Activated CD8-positive, alpha-beta memory T cell treated with anti-CD3 and anti-CD28 coated beads for 36 hours (primary cell): ENCODE results near the gene NFIX. TPM values are rescaled to one million over a fixed set of nuclear protein-coding genes. Genes with fewer than 3 reads are reported as not detected.

Source experiments
- CTCF ChIA-PET: fragments of 350-600 bp; sonication (Branson Sonifier 250); formaldehyde crosslinking; loops from one replicate; lab custom pipeline; 2021; ENCODE audit warnings: antibody characterized with exemption; lab: Charles Lee
- POLR2A ChIA-PET: fragments of 350-600 bp; sonication (Branson Sonifier 250); formaldehyde crosslinking; loops from one replicate; lab custom pipeline; 2021; ENCODE audit warnings: antibody characterized with exemption; lab: Charles Lee
- total RNA-seq, 2 experiments: library from RNA; stranded (reverse); gene quantifications; one replicate each; pipeline ENCODE4 v1.2.3, GENCODE V29; 2021

The NFIX gene
- total RNA-seq, 2 experiments from 2014 or later = 2.2 to 3.5 TPM

DNA sequence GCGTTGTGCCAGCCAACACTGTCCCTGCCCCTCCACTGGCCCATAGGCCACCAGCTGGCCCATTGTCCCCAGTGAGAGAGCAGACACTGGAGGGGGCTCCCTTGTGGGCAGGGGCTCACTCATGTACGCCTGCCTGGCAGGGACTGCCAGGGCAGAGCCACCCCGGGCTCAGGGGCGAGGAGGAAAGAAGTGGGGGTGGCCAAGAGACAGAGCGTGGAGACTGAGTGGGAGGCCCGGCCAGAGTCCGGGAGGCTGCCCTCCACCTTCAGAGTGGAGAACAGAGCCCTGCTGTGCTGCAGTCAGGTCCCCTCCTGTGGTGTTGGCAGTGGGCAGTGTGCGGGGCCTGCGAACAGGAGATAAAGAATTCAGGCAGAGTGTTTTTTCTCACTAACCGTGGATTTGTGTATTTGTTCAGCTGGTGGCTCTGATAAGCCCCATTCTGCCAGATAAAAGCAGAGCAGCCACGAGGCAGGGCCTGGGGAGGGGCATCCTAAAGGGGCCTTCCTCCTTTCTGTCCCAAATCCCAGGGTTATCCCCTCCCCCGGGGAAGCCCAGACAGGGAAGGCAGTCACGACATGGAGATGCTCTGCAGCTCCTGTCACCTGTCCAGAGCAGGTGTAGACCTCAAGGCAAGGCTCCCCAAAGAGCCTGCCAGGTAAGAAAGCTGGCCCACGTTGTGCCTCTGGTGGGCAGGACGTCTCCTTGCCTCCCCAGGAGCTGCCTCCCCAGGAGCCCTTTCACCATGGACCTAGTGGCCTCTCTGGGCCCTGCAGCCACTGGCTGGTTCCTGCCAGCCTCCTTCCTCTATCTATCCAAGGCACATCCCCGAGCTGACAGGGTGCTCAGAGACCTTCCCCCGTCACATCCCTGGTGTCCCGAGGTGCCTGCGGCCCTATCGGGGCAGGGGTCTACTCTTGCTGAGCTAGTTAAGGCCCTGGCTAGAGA lies 74.4 kb downstream of the NFIX start:
- POLR2A ChIA-PET = no interaction called here

GRCh38 chr19:13070425-13071140 lies 75.3 kb downstream of the NFIX start:
- POLR2A ChIA-PET = interaction anchor here (0.6 kb wide), 1 partner anchor 271 kb away, joined by 9 read pairs; no protein-coding TSS in a partner anchor
- CTCF ChIA-PET = interaction anchor here (1.4 to 1.7 kb wide), 2 partner anchors 10 to 23 kb away, joined by 3 to 5 read pairs; no protein-coding TSS in a partner anchor

More for the DNA sequence above, 74.4 kb downstream of the NFIX start:
- CTCF ChIA-PET = interaction anchor here (1.4 to 1.7 kb wide), 2 partner anchors 9 to 24 kb away, joined by 3 to 5 read pairs; no protein-coding TSS in a partner anchor

GRCh38 chr19:13071444-13072187 lies 76.3 kb downstream of the NFIX start:
- ChIA-PET CTCF (no interaction called here), POLR2A (no interaction called here)

- POLR2A ChIA-PET = no interaction called here
- CTCF ChIA-PET = interaction anchor here (1.1 to 2.5 kb wide), 2 partner anchors 11 to 21 kb away, joined by 3 to 10 read pairs; no protein-coding TSS in a partner anchor
Measured at GRCh38 chr19:13072188-13072908, 77.1 kb downstream of the NFIX start.

DNA sequence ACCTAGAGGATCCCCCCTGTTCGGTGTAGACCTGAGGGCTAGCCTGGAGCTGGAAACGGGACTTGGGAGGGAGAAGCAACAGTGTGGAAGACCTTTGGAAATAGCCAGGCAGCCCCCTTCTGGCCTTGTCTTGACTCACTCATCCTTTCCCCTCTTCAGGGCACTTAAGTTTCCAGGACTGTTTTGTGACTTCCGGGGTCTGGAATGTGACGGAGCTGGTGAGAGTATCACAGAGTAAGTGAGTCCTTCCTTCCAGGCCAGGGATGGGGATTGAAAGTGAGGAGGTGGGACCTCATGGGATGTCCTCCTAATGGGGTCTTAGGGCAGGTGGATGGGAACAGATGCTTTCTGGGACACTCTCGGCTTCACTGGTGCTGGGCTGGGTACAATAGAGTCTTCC lies 78.0 kb downstream of the NFIX start:
- ChIA-PET CTCF (interaction anchor here (1.1 to 2.5 kb wide), 4 partner anchors 12 to 96 kb away, joined by 3 to 10 read pairs (median 5); no protein-coding TSS in a partner anchor), POLR2A (no interaction called here)

DNA sequence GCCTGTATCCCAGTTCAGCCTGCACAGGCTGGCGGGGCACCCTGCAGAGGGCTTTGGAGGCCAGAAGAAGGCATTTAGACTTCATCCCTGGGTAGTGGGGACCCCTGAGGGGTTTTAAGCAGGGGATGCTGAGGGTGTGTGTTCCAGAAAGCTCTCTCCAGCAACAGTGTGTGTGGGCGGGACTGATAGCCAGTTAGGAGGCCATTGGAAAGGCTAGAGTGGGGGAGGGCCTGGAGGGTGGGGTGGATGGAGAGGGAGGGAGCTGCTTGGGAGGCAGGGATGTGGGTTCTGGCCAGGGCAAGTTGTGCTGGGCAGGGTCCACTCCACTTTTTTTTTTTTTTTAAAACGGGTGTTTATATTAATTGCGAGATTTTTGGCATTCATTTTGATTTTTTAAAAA lies 79.1 kb downstream of the NFIX start:
- POLR2A ChIA-PET = no interaction called here
- CTCF ChIA-PET = interaction anchor here (0.7 to 2.5 kb wide), 5 partner anchors 12 to 114 kb away, joined by 3 to 10 read pairs (median 4); no protein-coding TSS in a partner anchor

DNA sequence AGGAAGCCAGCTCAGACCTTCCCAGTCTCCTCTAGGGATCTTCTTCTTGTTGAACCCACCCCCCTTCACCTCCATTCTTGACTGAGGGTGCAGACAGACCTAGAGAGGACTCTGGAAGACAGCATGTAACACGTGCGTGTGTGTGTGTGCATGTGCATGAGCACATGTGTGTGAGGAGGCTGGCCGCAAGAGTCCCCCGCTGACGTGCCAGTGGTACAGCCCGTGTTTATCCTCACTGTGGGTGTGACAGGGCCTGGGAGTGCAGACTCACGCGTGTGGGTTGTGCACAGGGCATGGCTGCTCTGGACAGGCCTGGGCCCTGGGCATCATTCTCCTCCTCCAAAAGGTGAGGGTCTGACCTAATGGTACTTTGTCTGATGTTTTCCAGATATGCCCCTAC lies 81.0 kb downstream of the NFIX start:
- ChIA-PET POLR2A (no interaction called here), CTCF (interaction anchor here (0.5 kb wide), 1 partner anchor 197 kb away, joined by 3 read pairs; no protein-coding TSS in a partner anchor)

- CTCF ChIA-PET = no interaction called here
- POLR2A ChIA-PET = no interaction called here
Measured at GRCh38 chr19:13076787-13077186, 81.5 kb downstream of the NFIX start.

DNA sequence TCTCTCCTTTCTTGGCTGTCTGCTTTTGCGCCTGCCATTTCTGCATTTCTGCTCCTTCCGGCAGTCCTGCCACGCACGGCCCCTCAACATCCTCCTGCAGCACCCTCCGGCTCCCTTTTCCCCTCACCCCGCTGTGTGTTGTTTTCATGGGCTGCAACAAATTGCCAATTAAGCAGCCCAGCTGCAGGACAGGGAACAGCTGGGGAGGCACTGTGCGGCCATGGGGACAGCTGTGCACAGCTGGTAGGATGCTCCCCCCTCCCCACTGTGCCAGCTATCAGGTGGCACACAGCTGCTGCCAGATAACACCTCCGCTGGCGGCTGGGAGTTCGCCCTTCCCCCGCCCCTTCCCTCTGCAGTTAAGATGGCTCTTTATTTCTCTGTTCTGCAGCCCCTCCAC lies 82.0 kb downstream of the NFIX start:
- ChIA-PET POLR2A (no interaction called here), CTCF (interaction anchor here (2.7 kb wide), 1 partner anchor 17 kb away, joined by 10 read pairs; no protein-coding TSS in a partner anchor)

DNA sequence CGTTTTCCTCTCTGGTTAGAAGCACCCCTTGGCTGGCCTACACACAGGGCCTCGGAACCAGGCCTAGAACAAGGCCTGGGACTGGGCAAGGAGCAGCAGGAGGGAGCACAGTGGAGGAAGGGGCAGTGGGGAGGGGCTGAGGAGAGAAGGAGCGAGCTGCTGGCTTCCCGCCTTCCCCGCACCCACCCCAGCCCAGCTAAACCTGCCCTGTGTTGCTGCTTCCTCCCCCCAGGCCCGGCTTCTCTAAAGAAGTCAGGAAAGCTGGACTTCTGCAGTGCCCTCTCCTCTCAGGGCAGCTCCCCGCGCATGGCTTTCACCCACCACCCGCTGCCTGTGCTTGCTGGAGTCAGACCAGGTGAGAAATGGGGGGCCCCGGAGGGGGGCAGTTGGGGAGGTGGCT lies 83.1 kb downstream of the NFIX start:
- CTCF ChIA-PET = interaction anchor here (1.4 to 2.7 kb wide), 2 partner anchors 16 to 17 kb away, joined by 4 to 10 read pairs; no protein-coding TSS in a partner anchor
- POLR2A ChIA-PET = no interaction called here

GRCh38 chr19:13078897-13079541 lies 83.7 kb downstream of the NFIX start:
- ChIA-PET POLR2A (no interaction called here), CTCF (interaction anchor here (1.4 to 2.7 kb wide), 2 partner anchors 15 to 18 kb away, joined by 4 to 10 read pairs; no protein-coding TSS in a partner anchor)

DNA sequence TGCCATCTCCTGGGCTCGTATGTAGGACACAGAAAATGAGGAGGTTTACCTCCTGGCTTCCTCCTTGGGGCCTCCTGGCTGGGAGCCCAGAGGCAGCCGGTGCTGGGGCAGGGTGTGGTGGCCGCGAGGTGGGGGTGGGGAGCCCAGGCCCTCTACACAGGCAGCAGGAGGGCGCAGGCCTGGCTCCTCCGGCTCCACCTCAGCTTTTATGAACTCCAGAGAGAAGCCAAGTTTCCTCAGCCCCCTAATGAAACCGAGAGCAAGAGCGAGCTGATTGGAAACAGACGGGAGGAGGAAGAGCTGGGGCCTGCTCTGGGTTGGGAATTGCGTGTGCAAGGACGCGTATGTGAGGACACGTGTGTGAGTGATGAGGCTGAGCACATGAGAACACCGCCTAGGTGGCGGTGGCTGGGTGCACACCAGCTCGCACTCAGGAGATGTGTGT lies 84.3 kb downstream of the NFIX start:
- ChIA-PET CTCF (interaction anchor here (1.3 to 2.7 kb wide), 3 partner anchors 15 to 102 kb away, joined by 4 to 10 read pairs (median 4); no protein-coding TSS in a partner anchor), POLR2A (no interaction called here)

DNA sequence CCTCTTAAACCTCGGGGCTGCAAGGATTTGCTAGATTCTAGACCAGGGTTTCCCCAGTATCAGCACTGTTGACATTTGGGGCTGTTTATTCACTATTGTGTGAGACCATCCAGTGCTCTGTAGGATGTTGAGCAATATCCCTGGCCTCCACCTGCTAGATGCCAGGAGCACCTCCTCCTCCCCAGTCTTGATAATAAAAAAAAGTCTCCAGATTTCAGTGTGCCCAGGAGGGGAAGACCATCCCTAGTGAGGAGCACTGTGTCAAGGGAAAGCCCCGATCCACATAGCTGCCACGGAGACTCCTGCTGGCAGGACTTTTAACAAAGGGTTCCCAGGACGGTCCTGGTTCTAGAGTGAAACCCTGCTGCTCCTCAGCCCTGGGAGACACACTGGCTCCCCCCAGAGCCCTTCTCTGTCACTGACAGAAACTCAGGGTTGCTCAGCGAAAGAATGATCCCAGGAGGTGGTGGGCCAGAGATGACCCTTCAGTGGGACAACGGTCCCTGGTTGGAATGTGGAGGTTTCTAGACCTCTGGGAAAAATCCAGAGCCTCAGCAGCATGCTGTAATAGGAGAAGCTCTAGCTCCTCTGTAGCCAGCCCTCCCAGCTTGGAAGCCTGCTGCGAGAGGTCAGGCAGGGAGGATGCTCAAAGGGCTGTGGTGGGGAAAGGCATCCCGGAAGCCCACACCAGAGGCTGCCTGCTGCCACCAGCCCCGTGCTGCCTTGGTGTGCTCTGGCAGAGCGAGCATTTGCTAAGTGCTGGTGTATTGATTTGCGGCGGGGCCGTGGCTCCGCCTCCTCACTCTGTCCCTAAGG lies 87.1 kb downstream of the NFIX start:
- CTCF ChIA-PET = no interaction called here
- POLR2A ChIA-PET = no interaction called here

- ChIA-PET POLR2A (no interaction called here), CTCF (no interaction called here)
Measured at GRCh38 chr19:13083008-13083404, 87.7 kb downstream of the NFIX start.

GRCh38 chr19:13083627-13084026 lies 88.4 kb downstream of the NFIX start:
- POLR2A ChIA-PET = no interaction called here
- CTCF ChIA-PET = interaction anchor here (0.9 to 1.0 kb wide), 3 partner anchors 10 to 118 kb away, joined by 3 read pairs; no protein-coding TSS in a partner anchor

- POLR2A ChIA-PET = no interaction called here
- CTCF ChIA-PET = interaction anchor here (0.8 to 2.5 kb wide), 5 partner anchors 8 to 120 kb away, joined by 3 to 8 read pairs (median 5); no protein-coding TSS in a partner anchor
Measured at GRCh38 chr19:13085666-13086065, 90.4 kb downstream of the NFIX start.
